ENCODE data around the gene CABLES2. TPM values are rescaled to one million over a fixed set of nuclear protein-coding genes. Genes with fewer than 3 reads are reported as not detected.

CABLES2 gene
- total and polyA plus RNA-seq, 9 of the 15 experiments (the other 6 are each of a cell fraction or from before 2014, with no cell fraction given), result 0.46 to 4.2 (median 1.6) TPM

- TF ChIP-seq KDM4B (IDR thresholded peaks at IDR 0.05; ENCODE audit: borderline replicate concordance in 2 of 2, low read depth in 1 of 2), result no peak; a peak in 1 of 4 replicates
- TF ChIP-seq ZNF507 (tag; conservative IDR thresholded peaks at IDR 0.05), result no peak
- TF ChIP-seq CBX3 (IDR thresholded peaks at IDR 0.05; ENCODE audit: borderline replicate concordance in 1 of 2, low read length in 2 of 2), result no peak
- no peak for TF ChIP-seq ZNF589 (CRISPR knock-in tag; IDR thresholded peaks at IDR 0.05; ENCODE audit: low read depth)
- TF ChIP-seq, protein P1, sequence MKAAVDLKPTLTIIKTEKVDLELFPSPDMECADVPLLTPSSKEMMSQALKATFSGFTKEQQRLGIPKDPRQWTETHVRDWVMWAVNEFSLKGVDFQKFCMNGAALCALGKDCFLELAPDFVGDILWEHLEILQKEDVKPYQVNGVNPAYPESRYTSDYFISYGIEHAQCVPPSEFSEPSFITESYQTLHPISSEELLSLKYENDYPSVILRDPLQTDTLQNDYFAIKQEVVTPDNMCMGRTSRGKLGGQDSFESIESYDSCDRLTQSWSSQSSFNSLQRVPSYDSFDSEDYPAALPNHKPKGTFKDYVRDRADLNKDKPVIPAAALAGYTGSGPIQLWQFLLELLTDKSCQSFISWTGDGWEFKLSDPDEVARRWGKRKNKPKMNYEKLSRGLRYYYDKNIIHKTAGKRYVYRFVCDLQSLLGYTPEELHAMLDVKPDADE (conservative IDR thresholded peaks at IDR 0.05; ENCODE audit: control insufficient read depth, low read depth, low read length), result no peak
- TF ChIP-seq KDM1A (IDR thresholded peaks at IDR 0.05), result no peak
- no peak for TF ChIP-seq PHF8 (IDR thresholded peaks at IDR 0.05; ENCODE audit: borderline replicate concordance, low read length)
- TF ChIP-seq ARID1B (IDR thresholded peaks at IDR 0.05), result 0 out of 2 replicates have a peak, but pooled peaks have one; percentile 3
- no peak for TF ChIP-seq HINFP (tag; conservative IDR thresholded peaks at IDR 0.05; ENCODE audit: low read depth)
- TF ChIP-seq SIN3A (IDR thresholded peaks at IDR 0.05; ENCODE audit: borderline replicate concordance in 2 of 2, control insufficient read depth in 1 of 2, low read depth in 2 of 2, low read length in 2 of 2), result 0 out of 4 replicates have a peak, but pooled peaks of 1 of the 2 experiments have one; percentile 27
- TF ChIP-seq RBM25 (IDR thresholded peaks at IDR 0.05; ENCODE audit: low read depth, low read length, severe bottlenecking), result no peak
- TF ChIP-seq ZNF740 (CRISPR knock-in tag; IDR thresholded peaks at IDR 0.05), result peak; percentile 55; the same call in 1 of the 2 replicates
- TF ChIP-seq ZNF740 (tag; IDR thresholded peaks at IDR 0.05), result no peak
- no peak for TF ChIP-seq ZNF717 (CRISPR knock-in tag; IDR thresholded peaks at IDR 0.05)
- no peak for TF ChIP-seq SAP30 (IDR thresholded peaks at IDR 0.05; ENCODE audit: borderline replicate concordance, insufficient read depth, low read depth, low read length, poor library complexity, severe bottlenecking)
- no peak for TF ChIP-seq LCOR (CRISPR knock-in tag; IDR thresholded peaks at IDR 0.05)
- TF ChIP-seq, protein P2, sequence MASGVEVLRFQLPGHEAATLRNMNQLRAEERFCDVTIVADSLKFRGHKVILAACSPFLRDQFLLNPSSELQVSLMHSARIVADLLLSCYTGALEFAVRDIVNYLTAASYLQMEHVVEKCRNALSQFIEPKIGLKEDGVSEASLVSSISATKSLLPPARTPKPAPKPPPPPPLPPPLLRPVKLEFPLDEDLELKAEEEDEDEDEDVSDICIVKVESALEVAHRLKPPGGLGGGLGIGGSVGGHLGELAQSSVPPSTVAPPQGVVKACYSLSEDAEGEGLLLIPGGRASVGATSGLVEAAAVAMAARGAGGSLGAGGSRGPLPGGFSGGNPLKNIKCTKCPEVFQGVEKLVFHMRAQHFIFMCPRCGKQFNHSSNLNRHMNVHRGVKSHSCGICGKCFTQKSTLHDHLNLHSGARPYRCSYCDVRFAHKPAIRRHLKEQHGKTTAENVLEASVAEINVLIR (CRISPR knock-in tag; IDR thresholded peaks at IDR 0.05), result no peak
- no peak for TF ChIP-seq TRIM28 (IDR thresholded peaks at IDR 0.05)
Measured at GRCh38 chr20:62364911-62365736, 42.0 kb downstream of the CABLES2 start (continued).

Measured in K562 (cell line).